ENCODE data around the gene IGF1R.

IGF1R gene

DNA sequence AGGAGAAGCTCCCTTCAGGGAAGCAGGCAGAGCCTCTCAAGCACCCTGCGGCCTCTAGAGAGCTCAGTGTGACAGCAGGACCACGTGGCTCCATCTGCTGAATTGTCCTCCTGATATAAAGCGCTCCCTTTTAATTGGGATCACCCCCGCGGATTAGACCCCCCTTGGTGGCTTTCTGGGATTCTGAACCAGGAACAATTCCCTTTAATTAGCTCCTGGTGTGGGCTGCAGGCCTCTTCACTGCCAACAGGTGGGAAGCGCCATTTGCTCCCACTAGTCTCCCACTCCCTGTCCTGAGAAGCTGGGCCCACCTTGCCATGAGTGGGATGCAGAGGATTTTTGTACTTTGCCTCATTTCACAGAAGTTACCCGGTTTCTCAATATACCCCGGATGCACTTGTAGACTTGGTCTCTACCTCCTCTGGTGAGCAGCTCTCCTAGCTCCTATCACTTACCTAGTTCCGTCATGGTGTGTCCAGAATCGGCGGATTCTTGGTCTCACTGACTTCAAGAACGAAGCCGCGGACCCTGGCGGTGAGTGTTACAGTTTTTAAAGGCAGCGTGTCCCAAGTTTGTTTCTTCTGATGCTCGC is 358.7 kb downstream of the IGF1R start:
- TF ChIP-seq, protein P1, sequence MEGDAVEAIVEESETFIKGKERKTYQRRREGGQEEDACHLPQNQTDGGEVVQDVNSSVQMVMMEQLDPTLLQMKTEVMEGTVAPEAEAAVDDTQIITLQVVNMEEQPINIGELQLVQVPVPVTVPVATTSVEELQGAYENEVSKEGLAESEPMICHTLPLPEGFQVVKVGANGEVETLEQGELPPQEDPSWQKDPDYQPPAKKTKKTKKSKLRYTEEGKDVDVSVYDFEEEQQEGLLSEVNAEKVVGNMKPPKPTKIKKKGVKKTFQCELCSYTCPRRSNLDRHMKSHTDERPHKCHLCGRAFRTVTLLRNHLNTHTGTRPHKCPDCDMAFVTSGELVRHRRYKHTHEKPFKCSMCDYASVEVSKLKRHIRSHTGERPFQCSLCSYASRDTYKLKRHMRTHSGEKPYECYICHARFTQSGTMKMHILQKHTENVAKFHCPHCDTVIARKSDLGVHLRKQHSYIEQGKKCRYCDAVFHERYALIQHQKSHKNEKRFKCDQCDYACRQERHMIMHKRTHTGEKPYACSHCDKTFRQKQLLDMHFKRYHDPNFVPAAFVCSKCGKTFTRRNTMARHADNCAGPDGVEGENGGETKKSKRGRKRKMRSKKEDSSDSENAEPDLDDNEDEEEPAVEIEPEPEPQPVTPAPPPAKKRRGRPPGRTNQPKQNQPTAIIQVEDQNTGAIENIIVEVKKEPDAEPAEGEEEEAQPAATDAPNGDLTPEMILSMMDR (IDR thresholded peaks at IDR 0.05; ENCODE audit: low read depth, low read length), result no peak
- H3K4me3 ChIP-seq (ENCODE audit: low read depth, low read length), result no peak overlapping the region
- H3K9me3 ChIP-seq, result no peaks in the 10 kb centered on the region
- no peaks in the 10 kb centered on the region for H3K36me3 ChIP-seq
- H3K27me3 ChIP-seq, result no peaks in the 10 kb centered on the region
- no peaks in the 10 kb centered on the region for H3K4me1 ChIP-seq
- no peak for DNase-seq

DNA sequence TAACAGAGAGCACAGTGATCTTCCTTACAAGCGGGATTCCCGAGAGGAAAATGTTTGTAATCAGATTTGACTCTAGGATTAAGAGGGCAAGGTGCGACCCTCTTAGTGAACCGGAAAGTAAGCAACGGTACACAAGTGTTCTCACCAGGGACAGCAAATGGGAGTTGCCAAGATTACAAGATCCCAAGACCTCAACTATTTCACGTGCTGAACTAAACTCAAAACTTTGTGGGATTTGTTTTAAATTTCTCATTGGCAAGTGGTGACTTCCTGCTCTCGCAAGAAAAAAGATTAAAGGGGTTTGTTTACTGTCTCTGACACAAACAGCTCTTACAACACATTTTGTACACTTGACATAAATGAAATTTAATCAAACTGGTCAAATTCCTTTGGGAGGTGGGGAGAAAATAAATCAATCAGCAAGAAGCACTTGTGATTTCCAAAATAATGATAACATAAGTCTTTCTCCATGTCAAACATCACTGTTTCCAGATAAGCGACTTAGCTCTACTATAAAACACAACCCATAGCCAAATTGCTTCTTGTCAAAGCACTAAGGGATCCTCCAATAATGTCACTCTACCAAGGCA is 361.5 kb downstream of the IGF1R start:
- H3K27me3 ChIP-seq, result peaks cover 2% of the 10 kb centered on the region
- TF ChIP-seq, protein P1 (IDR thresholded peaks at IDR 0.05; ENCODE audit: low read depth, low read length), result no peak
- H3K9me3 ChIP-seq, result no peaks in the 10 kb centered on the region
- DNase-seq, result no peak
- H3K4me3 ChIP-seq (ENCODE audit: low read depth, low read length), result no peak overlapping the region
- H3K36me3 ChIP-seq, result no peaks in the 10 kb centered on the region
- H3K4me1 ChIP-seq, result no peaks in the 10 kb centered on the region

DNA sequence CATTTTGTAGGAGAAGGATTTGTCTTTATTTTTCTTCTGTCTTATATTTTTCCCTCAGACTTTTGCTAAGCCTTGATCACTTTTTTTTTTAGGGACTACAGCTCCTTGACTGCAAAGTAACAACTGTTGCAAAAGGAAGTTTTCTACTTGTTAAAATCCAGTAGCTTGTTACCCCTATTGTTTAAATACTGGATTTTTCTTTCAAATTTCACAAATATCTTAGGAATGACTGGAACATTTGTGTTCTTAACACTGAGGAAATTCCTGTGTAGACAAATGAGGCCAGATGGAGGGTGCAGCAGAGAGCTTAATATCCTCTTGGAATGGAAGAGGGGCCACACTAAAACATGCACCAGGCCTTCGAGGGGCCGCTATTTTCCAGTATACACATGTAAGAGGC is 362.4 kb downstream of the IGF1R start:
- no peak for DNase-seq
- H3K36me3 ChIP-seq, result no peaks in the 10 kb centered on the region
- H3K27me3 ChIP-seq, result peaks cover 12% of the 10 kb centered on the region
- H3K4me1 ChIP-seq, result no peaks in the 10 kb centered on the region
- H3K4me3 ChIP-seq (ENCODE audit: low read depth, low read length), result no peak overlapping the region
- no peaks in the 10 kb centered on the region for H3K9me3 ChIP-seq
- TF ChIP-seq, protein P1 (IDR thresholded peaks at IDR 0.05; ENCODE audit: low read depth, low read length), result no peak

All from BE2C (cell line).